ENCODE data around the gene MCHR1.
"Not testable (repeated sequence)": the region's sequence is repeated elsewhere in the genome, so short reads cannot be mapped to it uniquely, and the experiment has no call there.

Gene MCHR1

DNA sequence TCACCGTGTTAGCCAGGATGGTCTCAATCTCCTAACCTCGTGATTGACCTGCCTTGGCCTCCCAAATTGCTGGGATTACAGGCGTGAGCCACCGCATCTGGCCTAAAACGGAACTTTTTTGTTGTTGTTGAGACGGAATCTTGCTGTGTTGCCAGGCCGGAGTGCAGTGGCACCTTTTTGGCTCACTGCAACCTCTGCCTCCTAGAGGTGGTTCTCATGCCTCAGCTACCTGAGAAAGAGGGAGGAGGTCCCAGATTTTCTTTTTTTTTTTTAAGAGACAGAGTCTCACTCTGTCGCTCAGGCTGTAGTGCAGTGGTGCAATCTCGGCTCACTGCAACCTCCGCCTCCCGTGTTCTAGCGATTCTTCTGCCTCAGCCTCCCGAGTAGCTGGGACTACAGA lies 7.9 kb upstream of the MCHR1 start:
- Mint-ChIP-seq H3K36me3 (ENCODE audit: low read depth) (no peaks in the 10 kb centered on the region), H3K27ac (no peak overlapping the region), H3K4me3 (no peak overlapping the region), H3K4me1 (ENCODE audit: low read depth) (peaks cover 21% of the 10 kb centered on the region), H3K27me3 (no peaks in the 10 kb centered on the region), H3K9me3 (no peaks in the 10 kb centered on the region)
- no peak for DNase-seq

DNA sequence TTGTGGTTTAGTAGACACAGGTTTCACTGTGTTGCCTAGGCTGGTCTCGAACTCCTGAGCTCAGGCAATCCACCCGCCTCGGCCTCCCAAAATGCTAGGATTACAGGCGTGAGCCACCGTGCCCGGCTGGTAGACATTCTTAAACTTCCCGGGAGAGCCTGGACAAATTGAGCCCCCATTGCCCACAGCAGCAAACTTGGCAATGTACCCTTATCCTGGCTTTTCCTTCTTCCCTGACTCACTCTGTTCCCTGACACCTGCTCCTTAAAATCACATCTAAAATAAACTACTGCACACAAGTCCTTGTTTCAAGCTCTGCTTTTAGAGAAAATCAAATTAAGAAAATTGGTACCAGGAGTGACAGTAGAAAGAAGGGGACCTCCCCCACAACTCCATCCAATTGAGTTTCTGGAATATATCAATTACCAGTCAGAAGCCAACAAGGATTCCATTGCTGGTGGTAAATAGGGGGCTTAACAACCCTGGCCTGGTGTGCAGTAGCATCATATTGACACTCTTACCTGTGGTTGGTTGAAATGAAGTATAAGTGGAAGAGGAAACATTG lies 7.4 kb upstream of the MCHR1 start:
- Mint-ChIP-seq H3K27me3 (no peaks in the 10 kb centered on the region), H3K36me3 (ENCODE audit: low read depth) (no peaks in the 10 kb centered on the region), H3K4me1 (ENCODE audit: low read depth) (peaks cover 21% of the 10 kb centered on the region), H3K27ac (no peak overlapping the region), H3K9me3 (no peaks in the 10 kb centered on the region), H3K4me3 (no peak overlapping the region)
- no peak for DNase-seq

DNA sequence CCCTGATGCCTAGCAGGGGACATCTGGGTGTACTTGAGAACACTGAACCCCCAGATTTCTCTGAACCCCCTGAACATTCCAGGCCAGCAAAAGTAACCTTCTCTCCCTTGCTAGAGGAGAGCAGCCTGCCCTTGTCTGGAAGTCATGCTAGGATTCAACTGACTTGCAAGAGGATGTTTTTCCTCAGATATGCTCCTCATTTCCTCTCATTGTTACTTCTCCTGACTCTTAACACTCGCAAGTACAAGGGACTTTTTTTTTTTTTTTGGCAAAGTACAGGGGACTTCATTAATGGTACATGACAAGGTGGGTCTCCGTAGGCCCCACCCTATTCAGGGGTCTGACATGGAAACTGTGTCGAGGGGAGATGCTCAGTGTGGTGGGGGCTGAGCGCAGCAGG lies 6.3 kb upstream of the MCHR1 start:
- no peak for DNase-seq
- Mint-ChIP-seq H3K27me3 (no peaks in the 10 kb centered on the region), H3K4me1 (ENCODE audit: low read depth) (peaks cover 19% of the 10 kb centered on the region), H3K4me3 (no peak overlapping the region), H3K9me3 (no peaks in the 10 kb centered on the region), H3K36me3 (ENCODE audit: low read depth) (no peaks in the 10 kb centered on the region), H3K27ac (no peak overlapping the region)

DNA sequence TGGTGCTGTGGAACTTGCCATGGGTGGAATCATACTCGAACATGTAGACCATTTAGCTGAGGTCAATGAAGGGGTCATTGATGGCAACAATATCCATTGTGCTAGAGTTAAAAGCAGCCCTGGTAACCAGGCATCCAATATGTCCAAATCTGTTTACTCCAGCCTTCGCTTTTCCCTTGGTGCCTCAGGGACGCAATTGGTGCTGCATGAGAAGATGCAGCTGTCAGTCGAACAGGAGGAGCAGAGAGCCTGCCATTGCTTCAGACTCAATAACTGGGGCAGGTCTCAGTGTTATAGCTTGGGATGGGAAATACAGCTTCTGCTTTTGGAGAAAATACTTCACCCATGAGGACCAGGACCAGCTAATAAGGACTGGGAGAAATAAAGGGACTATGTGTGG lies 5.0 kb upstream of the MCHR1 start:
- no peak overlapping the region for H3K4me3 Mint-ChIP-seq
- H3K27me3 Mint-ChIP-seq: peaks cover 8% of the 10 kb centered on the region
- H3K4me1 Mint-ChIP-seq (ENCODE audit: low read depth): peaks cover 9% of the 10 kb centered on the region
- H3K9me3 Mint-ChIP-seq: no peaks in the 10 kb centered on the region
- no peak overlapping the region for H3K27ac Mint-ChIP-seq
- no peaks in the 10 kb centered on the region for H3K36me3 Mint-ChIP-seq (ENCODE audit: low read depth)
- DNase-seq: no peak

DNA sequence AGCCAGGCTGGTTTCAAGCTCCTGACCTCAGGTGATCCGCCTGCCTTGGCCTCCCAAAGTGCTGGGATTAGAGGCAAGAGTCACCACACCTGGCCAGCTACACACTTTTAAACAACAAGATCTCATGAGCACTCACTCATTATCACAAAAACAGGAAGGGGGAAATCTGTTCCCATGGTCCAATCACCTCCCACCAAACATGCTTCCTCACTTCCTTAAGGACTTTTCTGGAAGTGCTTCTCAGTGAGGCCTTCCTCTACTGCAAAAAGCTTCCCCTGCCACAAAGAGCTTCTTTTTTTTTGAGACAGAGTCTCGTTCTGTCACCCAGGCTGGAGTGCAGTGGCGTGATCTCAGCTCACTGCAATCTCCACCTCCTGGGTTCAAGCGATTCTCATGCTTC lies 3.1 kb upstream of the MCHR1 start:
- H3K4me3 Mint-ChIP-seq: not testable (repeated sequence)

DNA sequence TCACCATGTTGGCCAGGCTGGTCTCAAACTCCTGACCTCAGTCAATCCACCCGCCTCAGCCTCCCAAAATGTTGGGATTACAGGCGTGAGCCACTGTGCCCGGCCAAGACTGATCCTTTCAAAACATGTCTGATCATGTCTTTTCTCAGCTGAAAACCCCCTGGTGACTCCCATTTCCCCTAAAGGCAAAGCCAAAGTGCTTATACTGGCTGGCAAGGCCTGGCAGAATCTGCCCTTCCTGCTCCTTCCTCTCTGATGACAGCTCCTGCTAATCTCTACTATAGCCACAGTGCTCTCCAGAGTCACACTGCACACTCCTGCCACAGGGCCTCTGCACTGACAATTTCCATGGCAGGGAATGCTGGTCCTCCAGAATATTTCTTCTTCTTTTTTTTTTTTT lies 2.6 kb upstream of the MCHR1 start:
- H3K27ac Mint-ChIP-seq: no peak overlapping the region
- no peaks in the 10 kb centered on the region for H3K36me3 Mint-ChIP-seq (ENCODE audit: low read depth)
- peaks cover 29% of the 10 kb centered on the region for H3K27me3 Mint-ChIP-seq

More for the DNA sequence above, 3.1 kb upstream of the MCHR1 start:
- peaks cover 27% of the 10 kb centered on the region for H3K27me3 Mint-ChIP-seq
- not testable (repeated sequence) for H3K4me1 Mint-ChIP-seq (ENCODE audit: low read depth); H3K36me3 Mint-ChIP-seq (ENCODE audit: low read depth); DNase-seq; H3K27ac Mint-ChIP-seq; H3K9me3 Mint-ChIP-seq

DNA sequence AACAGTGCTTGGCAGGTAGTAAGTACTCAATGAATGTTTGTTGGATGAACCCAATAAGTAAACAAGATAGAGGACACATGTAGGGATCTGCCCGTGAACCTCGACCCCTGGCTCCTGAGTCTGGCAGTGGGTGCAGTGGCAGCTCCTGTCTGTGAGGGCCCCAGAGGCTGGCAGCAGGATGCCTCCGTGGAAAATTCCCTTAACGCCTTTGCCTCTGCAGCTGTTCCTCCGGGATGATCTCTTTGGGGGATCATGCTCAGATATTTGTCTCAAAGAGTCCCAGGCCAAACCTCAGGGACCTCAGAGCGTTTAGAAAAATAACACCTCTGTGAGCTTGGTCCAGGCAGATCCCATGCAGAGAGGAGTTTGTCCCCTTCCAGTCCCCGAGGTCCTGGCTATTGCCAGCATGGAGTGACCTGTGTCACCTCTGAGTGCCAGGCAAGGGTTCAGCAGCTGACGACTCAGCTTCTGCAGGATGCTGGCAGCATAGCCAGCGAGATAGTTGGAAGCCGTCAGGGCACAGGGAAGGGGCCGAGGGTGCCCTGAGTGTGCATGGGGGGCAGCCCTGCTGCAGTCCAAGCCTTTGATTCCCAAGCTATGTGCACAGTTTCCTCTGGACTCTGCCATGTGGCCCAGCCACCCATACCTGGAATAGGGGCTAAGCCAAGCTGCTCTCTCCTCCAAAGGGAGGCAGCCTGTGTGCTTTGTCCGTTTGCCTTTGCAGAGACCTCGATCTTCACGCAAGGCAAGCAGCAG lies 613 bp upstream of the MCHR1 start:
- peaks cover 25% of the 10 kb centered on the region for H3K4me1 Mint-ChIP-seq (ENCODE audit: low read depth)
- H3K4me3 Mint-ChIP-seq: no peak overlapping the region
- no peaks in the 10 kb centered on the region for H3K9me3 Mint-ChIP-seq
- H3K27ac Mint-ChIP-seq: no peak overlapping the region
- H3K27me3 Mint-ChIP-seq: peaks cover 29% of the 10 kb centered on the region
- no peak for DNase-seq
- H3K36me3 Mint-ChIP-seq (ENCODE audit: low read depth): no peaks in the 10 kb centered on the region

More for the DNA sequence above, 2.6 kb upstream of the MCHR1 start:
- DNase-seq: no peak
- Mint-ChIP-seq H3K9me3 (no peaks in the 10 kb centered on the region), H3K4me1 (ENCODE audit: low read depth) (peaks cover 6% of the 10 kb centered on the region), H3K4me3 (no peak overlapping the region)

DNA sequence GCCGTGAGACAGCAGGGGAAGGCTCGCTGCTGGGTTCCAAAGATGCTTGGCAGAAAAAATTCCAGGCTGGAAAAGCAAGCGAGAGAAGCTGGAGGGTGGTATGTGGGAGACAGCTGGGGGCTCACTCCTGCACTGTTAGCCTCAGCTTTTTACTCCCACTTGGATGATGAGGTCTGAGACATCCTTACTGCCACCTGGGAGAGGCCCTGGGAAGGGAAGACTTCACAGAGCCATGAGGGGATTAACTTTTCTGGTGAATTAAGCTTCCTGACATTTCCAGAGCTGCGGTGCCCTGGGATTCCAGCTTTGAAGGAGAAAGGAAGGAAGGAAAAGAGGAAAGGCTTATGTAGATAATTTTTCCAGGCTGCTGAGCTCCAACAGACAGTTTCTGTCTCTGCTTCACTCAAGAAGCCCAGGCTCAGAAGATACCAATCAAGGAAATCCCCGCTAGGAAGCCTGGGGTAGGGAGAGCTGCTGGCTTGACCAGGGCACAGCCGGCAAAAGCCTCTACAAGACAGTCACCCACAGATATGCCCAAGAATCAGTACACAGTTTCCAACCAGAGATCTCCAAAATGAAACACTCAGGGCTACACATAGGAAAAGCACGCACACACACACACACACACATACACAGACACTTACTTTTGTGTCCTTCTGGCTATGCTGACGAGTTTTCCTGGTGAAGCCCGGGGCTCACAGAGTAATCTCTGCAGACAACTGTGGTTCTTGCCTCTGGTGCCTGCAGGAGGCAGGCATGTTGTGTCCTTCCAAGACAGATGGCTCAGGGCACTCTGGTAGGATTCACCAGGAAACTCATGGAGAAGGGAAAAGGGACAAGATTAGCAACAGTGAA lies 907 bp downstream of the MCHR1 start:
- Mint-ChIP-seq H3K27me3 (peaks cover 29% of the 10 kb centered on the region), H3K36me3 (ENCODE audit: low read depth) (no peaks in the 10 kb centered on the region), H3K4me1 (ENCODE audit: low read depth) (peaks cover 33% of the 10 kb centered on the region), H3K9me3 (no peaks in the 10 kb centered on the region), H3K4me3 (no peak overlapping the region), H3K27ac (peak overlapping the region; percentile 33)
- DNase-seq: no peak

DNA sequence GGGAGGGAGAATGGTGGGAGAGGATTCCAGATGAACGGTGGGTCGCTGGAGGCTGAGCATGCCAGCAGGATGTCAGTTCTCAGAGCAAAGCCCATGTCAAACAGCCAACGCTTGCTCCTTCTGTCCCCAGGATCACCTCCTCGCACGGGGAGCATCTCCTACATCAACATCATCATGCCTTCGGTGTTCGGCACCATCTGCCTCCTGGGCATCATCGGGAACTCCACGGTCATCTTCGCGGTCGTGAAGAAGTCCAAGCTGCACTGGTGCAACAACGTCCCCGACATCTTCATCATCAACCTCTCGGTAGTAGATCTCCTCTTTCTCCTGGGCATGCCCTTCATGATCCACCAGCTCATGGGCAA lies 1.5 kb downstream of the MCHR1 start:
- Mint-ChIP-seq H3K9me3 (no peaks in the 10 kb centered on the region), H3K36me3 (ENCODE audit: low read depth) (no peaks in the 10 kb centered on the region), H3K4me1 (ENCODE audit: low read depth) (peaks cover 35% of the 10 kb centered on the region), H3K4me3 (no peak overlapping the region), H3K27me3 (peaks cover 29% of the 10 kb centered on the region), H3K27ac (no peak overlapping the region)
- DNase-seq: no peak

DNA sequence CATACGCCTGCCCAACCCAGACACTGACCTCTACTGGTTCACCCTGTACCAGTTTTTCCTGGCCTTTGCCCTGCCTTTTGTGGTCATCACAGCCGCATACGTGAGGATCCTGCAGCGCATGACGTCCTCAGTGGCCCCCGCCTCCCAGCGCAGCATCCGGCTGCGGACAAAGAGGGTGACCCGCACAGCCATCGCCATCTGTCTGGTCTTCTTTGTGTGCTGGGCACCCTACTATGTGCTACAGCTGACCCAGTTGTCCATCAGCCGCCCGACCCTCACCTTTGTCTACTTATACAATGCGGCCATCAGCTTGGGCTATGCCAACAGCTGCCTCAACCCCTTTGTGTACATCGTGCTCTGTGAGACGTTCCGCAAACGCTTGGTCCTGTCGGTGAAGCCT lies 2.2 kb downstream of the MCHR1 start:
- H3K4me3 Mint-ChIP-seq: no peak overlapping the region
- no peaks in the 10 kb centered on the region for H3K36me3 Mint-ChIP-seq (ENCODE audit: low read depth)
- DNase-seq: no peak
- H3K4me1 Mint-ChIP-seq (ENCODE audit: low read depth): peaks cover 35% of the 10 kb centered on the region
- no peaks in the 10 kb centered on the region for H3K9me3 Mint-ChIP-seq
- peaks cover 29% of the 10 kb centered on the region for H3K27me3 Mint-ChIP-seq
- no peak overlapping the region for H3K27ac Mint-ChIP-seq

DNA sequence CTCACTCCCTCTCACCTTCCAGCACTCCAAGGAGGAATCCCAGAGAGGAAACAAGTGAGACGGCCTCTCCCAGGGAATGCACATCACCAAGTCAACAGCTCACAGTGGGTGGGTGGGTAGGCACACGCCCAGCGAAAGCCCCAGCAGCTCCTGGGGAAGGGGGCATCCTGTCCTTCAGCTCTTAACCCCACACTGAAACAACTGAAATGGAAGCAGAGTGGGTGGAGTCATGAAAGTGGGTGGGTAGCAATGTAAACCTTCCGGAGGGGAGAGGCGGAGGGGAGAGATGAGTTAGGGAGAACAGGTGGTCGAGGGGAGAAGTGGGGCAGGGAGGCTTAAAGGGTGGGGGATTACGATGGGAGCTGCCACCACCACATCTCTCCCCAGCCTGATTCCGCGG lies 5.4 kb downstream of the MCHR1 start:
- Mint-ChIP-seq H3K9me3 (no peaks in the 10 kb centered on the region), H3K36me3 (ENCODE audit: low read depth) (no peaks in the 10 kb centered on the region), H3K27me3 (peaks cover 16% of the 10 kb centered on the region), H3K27ac (peak overlapping the region; percentile 44), H3K4me1 (ENCODE audit: low read depth) (peaks cover 31% of the 10 kb centered on the region), H3K4me3 (peak overlapping the region; percentile 24)
- DNase-seq: no peak

DNA sequence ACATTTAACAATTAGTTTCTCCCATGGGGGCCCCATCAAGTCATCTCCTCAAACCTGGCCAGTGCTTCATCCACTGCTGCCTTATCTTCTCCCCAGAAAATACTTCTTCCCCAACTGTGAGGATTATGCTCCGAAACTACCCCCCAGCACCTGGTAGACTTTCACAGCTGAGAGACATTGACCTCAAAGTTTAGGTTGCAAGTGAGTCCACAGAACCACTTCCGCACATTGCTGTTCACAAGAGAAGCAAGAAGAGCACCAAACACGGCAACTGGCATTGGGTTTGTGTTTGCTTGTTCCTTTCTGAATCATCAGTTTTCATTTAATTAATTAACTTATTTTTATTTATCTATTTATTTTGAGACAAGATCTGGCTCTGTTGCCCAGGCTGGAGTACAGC lies 6.1 kb downstream of the MCHR1 start:
- Mint-ChIP-seq H3K9me3 (no peaks in the 10 kb centered on the region), H3K4me1 (ENCODE audit: low read depth) (peaks cover 29% of the 10 kb centered on the region), H3K4me3 (peak overlapping the region; percentile 24), H3K27me3 (peaks cover 10% of the 10 kb centered on the region), H3K27ac (no peak overlapping the region), H3K36me3 (ENCODE audit: low read depth) (no peaks in the 10 kb centered on the region)
- DNase-seq: no peak

DNA sequence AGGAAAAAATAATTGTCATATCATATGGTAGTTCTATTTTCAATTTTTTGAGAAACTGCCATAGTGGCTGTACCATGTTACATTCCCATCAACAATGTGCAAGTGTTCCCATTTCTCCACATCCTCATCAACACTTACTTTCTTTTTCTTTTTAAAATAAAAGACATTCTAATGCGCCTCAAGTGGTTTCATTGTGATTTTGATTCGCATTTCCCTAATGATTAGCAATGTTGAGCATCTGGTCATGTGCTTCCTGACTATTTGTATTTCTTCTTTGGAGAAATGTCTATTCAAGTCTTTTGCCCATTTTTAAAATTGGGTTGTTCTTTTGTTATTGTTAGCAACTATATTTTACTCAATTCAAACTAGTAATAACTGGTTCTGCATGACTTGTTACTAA lies 8.4 kb downstream of the MCHR1 start:
- DNase-seq: no peak
- Mint-ChIP-seq H3K4me1 (ENCODE audit: low read depth) (peaks cover 18% of the 10 kb centered on the region), H3K4me3 (no peak overlapping the region), H3K27me3 (no peaks in the 10 kb centered on the region), H3K9me3 (no peaks in the 10 kb centered on the region), H3K27ac (no peak overlapping the region), H3K36me3 (ENCODE audit: low read depth) (no peaks in the 10 kb centered on the region)

DNA sequence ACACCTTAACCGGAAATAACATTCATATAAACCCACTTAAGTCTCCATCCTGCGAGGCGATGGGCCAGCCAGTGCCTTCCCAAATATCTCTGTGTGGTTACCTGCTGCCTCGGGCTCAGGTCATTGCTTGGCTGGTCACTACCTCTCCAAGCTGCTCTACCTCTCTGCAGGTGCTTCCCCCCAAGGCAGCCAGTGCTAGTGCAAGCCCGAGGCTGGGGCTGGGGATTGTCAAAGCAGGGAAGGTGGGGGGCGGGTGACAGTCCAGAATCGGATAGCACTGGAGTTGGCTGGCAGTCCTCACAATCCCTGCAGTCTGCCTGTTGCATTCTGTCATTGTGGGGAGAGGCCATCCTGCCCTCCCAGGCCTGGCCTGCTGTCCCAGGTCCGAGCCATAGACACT lies 11.1 kb downstream of the MCHR1 start:
- no peak for DNase-seq
- no peaks in the 10 kb centered on the region for H3K9me3 Mint-ChIP-seq
- H3K27ac Mint-ChIP-seq: no peak overlapping the region
- no peaks in the 10 kb centered on the region for H3K27me3 Mint-ChIP-seq
- H3K36me3 Mint-ChIP-seq (ENCODE audit: low read depth): no peaks in the 10 kb centered on the region
- H3K4me3 Mint-ChIP-seq: no peak overlapping the region
- H3K4me1 Mint-ChIP-seq (ENCODE audit: low read depth): peaks cover under 1% of the 10 kb centered on the region

DNA sequence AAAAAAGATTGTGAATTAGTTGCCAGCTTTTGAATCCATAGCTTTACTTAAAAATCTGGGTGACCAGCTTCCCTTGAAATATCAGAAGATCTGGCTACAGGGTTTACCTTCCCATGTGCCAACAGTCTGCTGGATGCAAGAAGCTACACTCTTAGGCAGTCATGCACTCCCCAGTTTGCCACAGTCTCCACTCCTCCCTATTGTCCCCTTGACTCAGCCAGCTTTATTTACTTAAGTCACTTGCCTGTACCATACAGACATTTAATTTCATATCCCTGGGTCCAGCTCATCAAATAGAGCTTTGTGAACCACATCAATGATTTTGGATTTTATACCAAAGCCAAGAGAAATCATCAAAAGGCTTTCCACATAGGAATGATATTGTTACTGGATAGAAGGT lies 12.2 kb downstream of the MCHR1 start:
- no peak overlapping the region for H3K27ac Mint-ChIP-seq
- H3K9me3 Mint-ChIP-seq: no peaks in the 10 kb centered on the region
- H3K4me1 Mint-ChIP-seq (ENCODE audit: low read depth): no peaks in the 10 kb centered on the region
- H3K4me3 Mint-ChIP-seq: no peak overlapping the region
- no peaks in the 10 kb centered on the region for H3K36me3 Mint-ChIP-seq (ENCODE audit: low read depth)
- no peaks in the 10 kb centered on the region for H3K27me3 Mint-ChIP-seq
- no peak for DNase-seq
